SHP77 treated with DMSO at 0.1 percent for 48 hours (cell line): ENCODE measurements around the gene CTDNEP1.

ENCODE experiments used
- DNase-seq: peaks from one replicate; lab custom pipeline; 2025; lab: John Stamatoyannopoulos, UW

The CTDNEP1 gene

GRCh38 chr17:7228920-7229319 lies 22.6 kb downstream of the CTDNEP1 start:
- DNase-seq: no peak

DNA sequence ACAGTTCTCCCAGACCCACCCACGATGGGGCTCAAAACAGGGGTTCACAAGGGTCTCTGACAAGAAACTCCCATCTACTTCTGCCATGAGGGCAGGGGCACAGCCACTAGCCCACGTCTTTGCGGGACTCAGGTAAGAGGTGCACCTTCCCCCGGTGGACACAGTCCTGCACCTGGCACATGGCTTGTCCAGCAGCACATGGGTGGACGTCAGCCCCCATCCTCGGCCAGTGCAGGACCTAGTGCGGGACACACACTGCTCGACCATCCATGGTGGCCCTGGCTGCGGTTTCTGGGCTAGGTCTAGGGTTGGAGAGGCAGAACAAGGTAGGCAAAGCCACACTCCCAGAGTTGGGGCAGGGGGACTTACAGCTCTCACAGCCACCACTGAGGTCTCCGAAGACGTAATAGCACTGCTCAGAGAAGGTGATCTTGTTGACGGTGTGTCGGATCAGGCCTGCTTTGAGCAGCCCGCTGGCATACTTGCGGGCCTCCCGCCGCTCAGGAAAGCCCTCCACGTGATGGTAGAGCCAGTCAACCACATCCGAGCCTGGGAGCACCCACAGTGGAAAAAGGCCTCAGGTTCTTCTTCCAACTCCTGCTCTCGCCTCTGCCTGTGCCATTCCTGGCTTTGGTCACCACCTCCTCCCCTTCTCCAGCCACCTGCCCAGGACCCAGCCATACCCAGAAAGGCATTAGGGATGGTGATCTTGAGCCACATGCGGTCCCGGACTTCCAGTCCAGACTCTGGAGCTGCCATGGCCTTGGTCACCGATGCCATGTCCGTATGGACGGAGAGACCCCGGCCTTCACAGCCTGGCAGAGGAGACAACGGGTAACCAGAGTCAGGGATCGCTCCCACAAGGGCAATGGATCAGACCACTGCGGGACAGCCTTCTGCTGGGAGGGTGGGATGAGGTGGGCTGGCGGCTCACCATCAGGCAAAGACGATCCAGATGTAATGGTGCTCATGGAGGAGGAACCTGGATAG lies 24.5 kb downstream of the CTDNEP1 start:
- DNase-seq: no peak

GRCh38 chr17:7225711-7226331 lies 25.7 kb downstream of the CTDNEP1 start:
- DNase-seq: no peak

DNA sequence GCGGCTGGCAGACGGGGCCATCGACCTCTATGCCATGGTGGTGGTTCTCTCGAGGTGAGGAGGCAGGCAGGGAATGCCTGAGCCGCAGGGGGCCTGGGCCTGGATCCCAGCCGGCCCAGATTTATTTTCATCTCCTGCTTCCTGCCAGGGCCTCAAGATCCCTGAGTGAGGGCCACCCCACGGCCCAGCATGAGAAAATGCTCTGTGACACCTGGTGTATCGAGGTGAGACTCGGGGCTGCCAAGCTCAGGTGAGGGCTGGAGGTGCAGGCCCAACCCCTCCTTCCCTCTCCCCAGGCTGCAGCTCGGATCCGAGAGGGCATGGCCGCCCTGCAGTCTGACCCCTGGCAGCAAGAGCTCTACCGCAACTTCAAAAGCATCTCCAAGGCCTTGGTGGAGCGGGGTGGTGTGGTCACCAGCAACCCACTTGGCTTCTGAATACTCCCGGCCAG lies 26.8 kb downstream of the CTDNEP1 start:
- no peak for DNase-seq

- no peak for DNase-seq
These were observed 27.4 kb downstream of the CTDNEP1 start for GRCh38 chr17:7224110-7224509.

GRCh38 chr17:7223375-7223774 lies 28.2 kb downstream of the CTDNEP1 start:
- DNase-seq: no peak

- DNase-seq: no peak
These were observed 28.6 kb downstream of the CTDNEP1 start for GRCh38 chr17:7222972-7223292.

DNA sequence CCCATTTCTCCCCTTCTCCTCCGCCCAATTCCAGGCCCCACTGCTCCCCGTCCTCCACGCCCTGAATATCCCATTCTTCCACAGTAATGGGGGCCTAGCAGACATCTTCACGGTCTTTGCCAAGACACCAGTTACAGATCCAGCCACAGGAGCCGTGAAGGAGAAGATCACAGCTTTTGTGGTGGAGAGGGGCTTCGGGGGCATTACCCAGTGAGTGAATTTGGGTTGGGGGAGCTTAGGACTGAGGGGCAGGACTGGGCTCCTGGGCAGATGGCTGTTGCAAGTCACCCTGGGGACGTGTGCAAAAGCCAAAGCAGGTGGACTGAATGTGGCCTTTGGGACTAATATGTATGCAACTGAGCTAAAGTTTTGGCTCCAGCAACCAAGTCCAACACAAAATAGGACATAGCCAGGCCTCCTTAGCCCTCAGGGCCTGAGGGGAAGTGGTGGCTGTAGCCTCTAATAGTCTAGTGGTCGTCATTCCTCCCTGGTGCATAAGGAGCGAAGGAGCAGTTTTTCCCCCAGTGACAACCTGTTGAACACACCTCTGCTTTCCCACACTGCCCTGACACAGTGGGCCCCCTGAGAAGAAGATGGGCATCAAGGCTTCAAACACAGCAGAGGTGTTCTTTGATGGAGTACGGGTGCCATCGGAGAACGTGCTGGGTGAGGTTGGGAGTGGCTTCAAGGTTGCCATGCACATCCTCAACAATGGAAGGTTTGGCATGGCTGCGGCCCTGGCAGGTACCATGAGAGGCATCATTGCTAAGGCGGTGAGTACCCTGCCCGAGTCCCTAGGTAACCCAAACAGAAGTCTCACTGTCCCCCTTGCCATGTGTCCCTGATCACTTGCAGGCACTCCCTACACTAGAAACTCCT lies 29.2 kb downstream of the CTDNEP1 start:
- DNase-seq: no peak

DNA sequence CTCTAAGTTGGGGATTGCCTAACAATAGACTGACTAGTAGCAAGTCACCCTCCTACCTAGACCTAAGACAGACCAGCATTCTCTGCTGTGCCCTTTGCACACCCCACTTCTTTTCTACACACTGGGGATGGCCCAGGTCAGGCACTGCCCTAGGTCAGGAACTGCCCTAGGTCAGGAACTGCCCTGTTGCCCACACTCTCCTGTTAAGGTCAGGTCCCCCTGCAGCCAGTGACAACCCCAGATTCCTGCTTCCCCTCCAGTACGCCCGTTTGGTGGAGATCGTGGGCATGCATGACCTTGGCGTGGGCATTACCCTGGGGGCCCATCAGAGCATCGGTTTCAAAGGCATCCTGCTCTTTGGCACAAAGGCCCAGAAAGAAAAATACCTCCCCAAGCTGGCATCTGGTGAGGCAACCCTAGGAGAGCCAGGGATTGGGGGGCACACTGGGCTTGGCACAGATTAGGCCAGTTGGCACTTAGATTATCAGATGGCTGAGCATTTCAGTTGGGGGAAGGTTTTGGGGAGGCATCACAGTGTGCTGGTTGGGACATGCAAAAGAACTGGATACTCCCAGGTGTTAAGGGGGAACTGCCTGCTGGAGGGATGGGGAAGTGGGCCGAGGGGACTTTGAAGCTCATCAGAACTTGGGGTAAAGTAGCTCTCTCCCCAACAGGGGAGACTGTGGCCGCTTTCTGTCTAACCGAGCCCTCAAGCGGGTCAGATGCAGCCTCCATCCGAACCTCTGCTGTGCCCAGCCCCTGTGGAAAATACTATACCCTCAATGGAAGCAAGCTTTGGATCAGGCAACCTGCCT lies 30.0 kb downstream of the CTDNEP1 start:
- no peak for DNase-seq

- DNase-seq: no peak
These were observed 30.8 kb downstream of the CTDNEP1 start for GRCh38 chr17:7220593-7221277.

DNA sequence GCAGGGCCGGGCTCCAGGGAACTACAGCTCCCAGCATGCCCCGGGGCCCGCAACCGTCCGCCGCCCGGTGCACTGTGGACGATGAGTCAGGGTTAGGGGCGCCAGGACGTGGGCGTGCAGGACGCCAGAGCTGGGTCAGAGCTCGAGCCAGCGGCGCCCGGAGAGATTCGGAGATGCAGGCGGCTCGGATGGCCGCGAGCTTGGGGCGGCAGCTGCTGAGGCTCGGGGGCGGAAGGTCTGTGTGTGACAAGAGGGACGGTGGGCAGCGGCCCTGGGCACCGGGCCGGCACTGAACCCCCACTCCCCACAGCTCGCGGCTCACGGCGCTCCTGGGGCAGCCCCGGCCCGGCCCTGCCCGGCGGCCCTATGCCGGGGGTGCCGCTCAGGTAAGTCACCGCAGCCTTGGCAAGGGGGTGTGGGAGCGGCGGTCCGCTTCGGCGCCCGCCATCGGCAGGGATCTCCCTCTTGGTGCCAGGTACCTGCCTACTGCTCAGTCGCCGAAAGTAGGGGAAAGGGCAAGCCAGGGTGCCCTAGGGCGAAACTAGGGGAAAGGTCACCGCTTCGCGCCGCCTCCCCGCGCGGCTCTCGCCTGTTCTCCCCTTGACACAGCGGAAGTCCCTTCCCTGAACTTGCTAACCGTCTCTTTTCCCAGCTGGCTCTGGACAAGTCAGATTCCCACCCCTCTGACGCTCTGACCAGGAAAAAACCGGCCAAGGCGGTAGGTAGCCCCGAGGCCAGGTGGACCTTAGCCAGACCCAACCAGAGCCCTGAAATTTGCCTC lies 31.5 kb downstream of the CTDNEP1 start, which contains the start of the genes ACADVL and DLG4:
Gene ACADVL (plus strand): TSS at position 127 of the 781 bp plus-strand sequence. CDS start 47 bp downstream, at position 174.
Gene DLG4 (minus strand): TSS at position 25 of the 781 bp plus-strand sequence.
- peak; percentile 62 for DNase-seq

- DNase-seq: no peak
These were observed 32.2 kb downstream of the CTDNEP1 start for GRCh38 chr17:7219229-7219811.

DNA sequence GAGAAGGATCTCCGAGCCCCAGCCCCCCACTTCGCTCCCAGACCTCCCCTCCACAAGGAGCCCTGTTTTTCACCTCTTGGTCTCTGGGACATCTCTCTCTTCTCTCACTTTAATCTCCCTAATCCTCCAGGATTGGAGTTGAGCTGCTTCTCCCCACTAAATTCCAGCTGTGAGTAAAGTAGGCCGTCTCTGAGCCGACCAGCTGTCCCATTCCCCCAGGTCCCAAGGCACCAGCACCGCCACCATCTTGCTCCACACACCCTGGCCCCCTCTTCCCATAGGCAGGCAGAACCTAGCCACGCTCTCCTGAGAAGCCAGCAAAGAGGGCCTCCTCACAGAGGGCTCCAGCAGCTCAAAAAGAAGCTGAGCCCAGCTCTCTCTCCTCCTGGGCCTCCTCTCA lies 32.8 kb downstream of the CTDNEP1 start:
- no peak for DNase-seq

DNA sequence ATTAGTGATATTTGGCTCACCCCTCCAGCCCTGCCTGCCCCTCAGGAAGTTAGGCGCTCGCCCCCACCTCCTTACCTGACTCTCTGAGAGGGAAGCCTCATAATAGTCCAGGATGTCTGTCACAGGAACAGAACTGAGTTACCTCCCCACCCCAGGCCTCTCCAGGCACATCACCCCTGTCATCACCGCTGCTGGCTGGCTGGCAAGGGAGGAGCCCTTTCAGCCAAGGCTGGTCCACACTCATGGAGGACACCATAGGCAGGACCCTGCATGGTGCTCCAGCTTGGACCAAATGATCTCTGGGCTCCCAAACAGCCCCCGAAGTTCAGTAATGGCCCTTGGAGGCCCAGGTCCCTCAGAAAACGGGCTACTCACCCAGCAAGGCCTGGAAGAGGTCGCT lies 33.4 kb downstream of the CTDNEP1 start:
- DNase-seq: no peak

DNA sequence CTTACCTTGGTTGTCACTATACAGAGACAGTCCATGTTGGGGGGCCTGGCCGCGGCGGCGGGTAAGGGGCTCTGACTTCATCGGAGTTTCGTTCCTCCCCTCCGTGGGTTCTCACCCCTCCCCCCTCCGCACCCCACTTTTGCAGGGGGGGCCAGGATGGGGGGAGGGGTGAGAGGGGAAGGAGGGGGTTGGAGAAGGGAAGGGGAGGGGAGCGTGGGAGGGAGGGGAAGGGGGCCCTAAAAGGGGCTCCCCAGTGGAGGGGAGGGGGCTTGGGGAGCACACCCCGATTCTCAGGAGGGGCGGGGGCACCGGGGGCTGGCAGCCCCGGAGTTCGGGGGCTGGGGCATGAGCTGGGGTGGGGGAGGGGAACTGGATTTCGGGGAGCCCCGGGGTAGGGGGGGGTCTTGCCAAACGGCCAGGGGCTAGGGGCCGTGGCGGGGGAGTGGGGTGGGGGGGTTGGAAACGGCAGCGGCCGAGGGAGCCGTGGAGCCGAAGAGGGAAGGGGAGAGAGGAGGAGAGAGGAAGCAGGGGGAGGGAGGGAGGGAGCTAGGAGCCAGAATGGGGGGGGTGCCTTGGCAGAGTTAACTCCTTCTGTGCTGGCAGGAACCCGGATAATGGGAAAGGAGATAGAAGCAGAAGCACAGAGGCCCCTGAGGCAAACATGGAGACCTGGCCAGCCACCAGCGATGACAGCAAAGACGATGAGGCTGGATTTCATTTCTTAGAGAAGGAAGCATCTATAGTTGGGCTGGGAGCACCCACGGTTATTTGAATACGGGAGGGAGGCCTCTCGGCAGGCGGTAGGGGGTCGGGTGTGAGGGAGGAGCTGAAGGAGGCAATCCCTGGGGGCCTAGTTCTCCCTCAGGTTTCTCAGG lies 34.2 kb downstream of the CTDNEP1 start:
- DNase-seq: no peak

DNA sequence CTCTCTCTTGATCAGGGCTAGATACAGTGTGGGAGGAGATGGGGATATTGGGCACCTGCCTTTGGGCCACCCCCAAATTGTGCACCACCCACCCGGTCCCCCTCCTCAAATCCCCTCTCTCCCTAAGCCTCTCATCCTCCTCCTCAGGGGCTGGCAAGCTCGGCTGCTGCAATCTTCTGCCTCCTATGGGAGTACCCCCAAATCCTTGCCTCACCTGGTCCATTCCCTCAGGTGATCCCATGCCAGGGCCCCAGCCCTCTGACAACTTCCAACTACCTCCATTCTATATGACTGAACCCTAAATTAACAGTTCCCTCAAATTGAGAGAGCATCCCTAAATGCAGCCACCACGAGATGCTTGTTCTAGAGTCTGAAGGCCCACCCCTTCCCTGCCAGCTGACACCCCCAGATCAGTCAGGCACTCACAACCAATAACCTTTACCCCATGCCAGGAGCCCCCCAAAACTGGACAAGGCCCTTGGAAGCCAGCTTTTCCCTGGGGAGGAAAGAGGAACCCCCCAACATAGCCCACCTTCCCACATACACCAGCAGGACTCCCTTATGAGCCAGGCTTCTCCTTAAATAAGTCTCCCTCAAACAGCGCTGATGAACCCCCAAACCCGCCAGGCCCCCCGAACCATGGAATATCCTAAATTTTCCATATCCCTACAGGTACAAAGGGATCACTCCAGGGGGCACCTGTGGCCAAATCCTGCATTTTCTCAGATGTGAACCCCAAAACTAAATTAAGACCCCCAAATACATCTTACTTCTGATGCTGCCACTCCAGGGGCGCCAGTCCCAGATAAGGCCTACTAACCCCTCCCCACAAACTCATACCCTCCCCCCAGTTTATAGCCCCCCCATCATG lies 35.1 kb downstream of the CTDNEP1 start:
- DNase-seq: no peak

- DNase-seq: no peak
These were observed 35.8 kb downstream of the CTDNEP1 start for GRCh38 chr17:7215652-7216180.
